Measurements from ENCODE around the gene SMIM20. TPM values are rescaled to one million over a fixed set of nuclear protein-coding genes. Genes with fewer than 3 reads are reported as not detected.

The SMIM20 gene
- total RNA-seq, 1 donor from 2014 or later = 57.5 TPM

- no peaks in the 10 kb centered on the region for H3K79me2 ChIP-seq (ENCODE audit: low read depth)
- no peaks in the 10 kb centered on the region for H3K27me3 ChIP-seq
- H4K20me1 ChIP-seq (ENCODE audit: low read depth) = no peaks in the 10 kb centered on the region
- H3K36me3 Mint-ChIP-seq = no peaks in the 10 kb centered on the region
- no peak overlapping the region for H3K4me3 ChIP-seq
- no peak overlapping the region for H3K9ac ChIP-seq
- H3K27me3 Mint-ChIP-seq (ENCODE audit: insufficient read depth, low read depth) = peaks cover 7% of the 10 kb centered on the region
- H3K4me2 ChIP-seq = peak overlapping the region; percentile 66
- peaks cover 68% of the 10 kb centered on the region for H3K4me1 Mint-ChIP-seq
- TF ChIP-seq CTCF (IDR thresholded peaks at IDR 0.05) (no peak), EZH2phosphoT487 (IDR thresholded peaks at IDR 0.05) (no peak), EZH2 (IDR thresholded peaks at IDR 0.05) (no peak)
- H3K9me3 ChIP-seq (ENCODE audit: low read depth) = no peaks in the 10 kb centered on the region
- peak; percentile 69 for DNase-seq (ENCODE audit: low spot score)
- H3K4me3 Mint-ChIP-seq = peak overlapping the region; percentile 39
- H3K9me3 Mint-ChIP-seq = peaks cover 5% of the 10 kb centered on the region
- H3K36me3 ChIP-seq = no peaks in the 10 kb centered on the region
- peaks cover 52% of the 10 kb centered on the region for H3K4me1 ChIP-seq
- H2AFZ ChIP-seq (replicated peaks) = no peak overlapping the region
- H3K27ac ChIP-seq = no peak overlapping the region
- peaks cover 7% of the 10 kb centered on the region for H3F3A ChIP-seq (ENCODE audit: low read depth)
- peak overlapping the region; percentile 76 for H3K27ac Mint-ChIP-seq
These were observed 39.7 kb downstream of the SMIM20 start for GRCh38 chr4:25953740-25954139.

GRCh38 chr4:25954293-25954904 lies 40.4 kb downstream of the SMIM20 start:
- no peaks in the 10 kb centered on the region for H4K20me1 ChIP-seq (ENCODE audit: low read depth)
- H3K36me3 ChIP-seq = no peaks in the 10 kb centered on the region
- Mint-ChIP-seq H3K36me3 (no peaks in the 10 kb centered on the region), H3K4me3 (no peak overlapping the region), H3K9me3 (peaks cover 5% of the 10 kb centered on the region), H3K27ac (peak overlapping the region; percentile 79), H3K27me3 (ENCODE audit: insufficient read depth, low read depth) (peaks cover 10% of the 10 kb centered on the region), H3K4me1 (peaks cover 61% of the 10 kb centered on the region)
- H3K9me3 ChIP-seq (ENCODE audit: low read depth) = no peaks in the 10 kb centered on the region
- H3K27ac ChIP-seq = no peak overlapping the region
- no peak overlapping the region for H2AFZ ChIP-seq (replicated peaks)
- H3K79me2 ChIP-seq (ENCODE audit: low read depth) = no peaks in the 10 kb centered on the region
- H3K4me1 ChIP-seq = peaks cover 45% of the 10 kb centered on the region
- H3K4me3 ChIP-seq = no peak overlapping the region
- no peak overlapping the region for H3K9ac ChIP-seq
- peaks cover 7% of the 10 kb centered on the region for H3F3A ChIP-seq (ENCODE audit: low read depth)
- no peak overlapping the region for H3K4me2 ChIP-seq
- TF ChIP-seq EZH2phosphoT487 (IDR thresholded peaks at IDR 0.05) = no peak
- no peak for TF ChIP-seq EZH2 (IDR thresholded peaks at IDR 0.05)
- no peak for TF ChIP-seq CTCF (IDR thresholded peaks at IDR 0.05)
- no peaks in the 10 kb centered on the region for H3K27me3 ChIP-seq
- no peak for DNase-seq (ENCODE audit: low spot score)

- no peaks in the 10 kb centered on the region for H3K36me3 Mint-ChIP-seq
- DNase-seq (ENCODE audit: low spot score) = no peak
These were observed 41.7 kb downstream of the SMIM20 start for GRCh38 chr4:25955705-25956104.

More at GRCh38 chr4:25955705-25956104, 41.7 kb downstream of the SMIM20 start:
- H3K9me3 ChIP-seq (ENCODE audit: low read depth) = no peaks in the 10 kb centered on the region
- peaks cover 7% of the 10 kb centered on the region for H3F3A ChIP-seq (ENCODE audit: low read depth)
- H3K79me2 ChIP-seq (ENCODE audit: low read depth) = no peaks in the 10 kb centered on the region
- Mint-ChIP-seq H3K4me1 (peaks cover 48% of the 10 kb centered on the region), H3K27me3 (ENCODE audit: insufficient read depth, low read depth) (peaks cover 13% of the 10 kb centered on the region), H3K27ac (no peak overlapping the region), H3K4me3 (no peak overlapping the region), H3K9me3 (peaks cover 8% of the 10 kb centered on the region)
- H3K27me3 ChIP-seq = no peaks in the 10 kb centered on the region
- H3K4me3 ChIP-seq = no peak overlapping the region
- H3K4me1 ChIP-seq = peaks cover 32% of the 10 kb centered on the region
- H3K36me3 ChIP-seq = no peaks in the 10 kb centered on the region
- no peak overlapping the region for H3K9ac ChIP-seq
- H3K27ac ChIP-seq = no peak overlapping the region
- TF ChIP-seq EZH2phosphoT487 (IDR thresholded peaks at IDR 0.05) = no peak
- TF ChIP-seq EZH2 (IDR thresholded peaks at IDR 0.05) = no peak
- TF ChIP-seq CTCF (IDR thresholded peaks at IDR 0.05) = no peak
- H3K4me2 ChIP-seq = no peak overlapping the region
- no peak overlapping the region for H2AFZ ChIP-seq (replicated peaks)
- no peaks in the 10 kb centered on the region for H4K20me1 ChIP-seq (ENCODE audit: low read depth)
